ENCODE results near the gene AMHR2. TPM values are rescaled to one million over a fixed set of nuclear protein-coding genes. Genes with fewer than 3 reads are reported as not detected.
A peak's percentile ranks its signal among the peaks of the same experiment; 100 is the strongest.

AMHR2 gene
- polyA plus RNA-seq, 3 donors = not detected

DNA sequence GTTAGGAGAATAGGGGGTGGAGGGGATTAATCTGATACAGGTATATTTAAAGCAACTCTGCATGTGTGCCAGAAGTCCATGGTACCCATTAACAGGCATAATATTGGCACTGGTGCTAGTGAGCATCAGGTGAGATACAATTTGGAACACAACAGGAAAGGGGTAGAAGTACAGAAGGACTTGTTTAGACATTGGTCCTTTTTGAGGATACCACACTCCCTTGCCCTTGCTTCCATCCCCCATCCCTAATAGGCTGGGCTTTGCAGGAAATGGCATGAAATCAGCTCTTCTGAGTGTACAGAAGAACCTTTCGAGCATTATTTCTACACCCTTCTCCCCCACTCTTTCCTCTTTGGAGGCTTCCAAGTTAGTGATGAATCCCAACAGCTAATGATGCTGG lies 44.6 kb downstream of the AMHR2 start:
- H3K9me3 Mint-ChIP-seq = no peaks in the 10 kb centered on the region
- no CpG with 5 or more reads among the region's 1 CpG for WGBS (ENCODE audit: insufficient coverage)
- peaks cover 95% of the 10 kb centered on the region for H4K20me1 ChIP-seq (ENCODE audit: insufficient read depth, low read length)
- peaks cover 86 to 98% of the 10 kb centered on the region in 2 donors for H3K36me3 Mint-ChIP-seq
- peaks cover 96 to 99% of the 10 kb centered on the region in 2 donors for H3K36me3 ChIP-seq (replicated peaks in 1 of 2; ENCODE audit: control insufficient read depth in 1 of 2, insufficient read depth in 2 of 2, low read length in 2 of 2)
- no peak overlapping the region for H3K4me3 ChIP-seq (replicated peaks in 1 of 3; ENCODE audit: low read depth in 2 of 3, low read length in 3 of 3)
- TF ChIP-seq, protein P1, sequence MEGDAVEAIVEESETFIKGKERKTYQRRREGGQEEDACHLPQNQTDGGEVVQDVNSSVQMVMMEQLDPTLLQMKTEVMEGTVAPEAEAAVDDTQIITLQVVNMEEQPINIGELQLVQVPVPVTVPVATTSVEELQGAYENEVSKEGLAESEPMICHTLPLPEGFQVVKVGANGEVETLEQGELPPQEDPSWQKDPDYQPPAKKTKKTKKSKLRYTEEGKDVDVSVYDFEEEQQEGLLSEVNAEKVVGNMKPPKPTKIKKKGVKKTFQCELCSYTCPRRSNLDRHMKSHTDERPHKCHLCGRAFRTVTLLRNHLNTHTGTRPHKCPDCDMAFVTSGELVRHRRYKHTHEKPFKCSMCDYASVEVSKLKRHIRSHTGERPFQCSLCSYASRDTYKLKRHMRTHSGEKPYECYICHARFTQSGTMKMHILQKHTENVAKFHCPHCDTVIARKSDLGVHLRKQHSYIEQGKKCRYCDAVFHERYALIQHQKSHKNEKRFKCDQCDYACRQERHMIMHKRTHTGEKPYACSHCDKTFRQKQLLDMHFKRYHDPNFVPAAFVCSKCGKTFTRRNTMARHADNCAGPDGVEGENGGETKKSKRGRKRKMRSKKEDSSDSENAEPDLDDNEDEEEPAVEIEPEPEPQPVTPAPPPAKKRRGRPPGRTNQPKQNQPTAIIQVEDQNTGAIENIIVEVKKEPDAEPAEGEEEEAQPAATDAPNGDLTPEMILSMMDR (IDR thresholded peaks at IDR 0.05) = no peak
- H3K4me3 Mint-ChIP-seq = no peak overlapping the region
- peaks cover 90% of the 10 kb centered on the region for H3K79me2 ChIP-seq (ENCODE audit: insufficient read depth, low read length)
- H3K27ac ChIP-seq (ENCODE audit: low read depth in 1 of 2, low read length in 2 of 2) = no peak overlapping the region
- no peak overlapping the region for H2AFZ ChIP-seq (ENCODE audit: insufficient read depth, low read depth, low read length, poor library complexity, severe bottlenecking)
- no peaks in the 10 kb centered on the region for H3K27me3 ChIP-seq (ENCODE audit: control insufficient read depth in 2 of 2, insufficient read depth in 2 of 2, low read length in 2 of 2)
- H3K4me1 Mint-ChIP-seq = no peaks in the 10 kb centered on the region
- H3K9me3 ChIP-seq (replicated peaks in 1 of 2; ENCODE audit: control insufficient read depth in 1 of 2, insufficient read depth in 1 of 2, low read length in 2 of 2) = no peaks in the 10 kb centered on the region
- H3K9ac ChIP-seq (ENCODE audit: insufficient read depth, low read length, poor library complexity, severe bottlenecking) = no peak overlapping the region
- H3K27me3 Mint-ChIP-seq (ENCODE audit: low read depth in 3 of 3) = peaks cover 0 to 2% (median 0%) of the 10 kb centered on the region in 3 donors
- no peaks in the 10 kb centered on the region for H3K4me1 ChIP-seq (ENCODE audit: control insufficient read depth in 1 of 2, insufficient read depth in 2 of 2, low read length in 2 of 2)
- no peak overlapping the region for H3K27ac Mint-ChIP-seq
- DNase-seq = no peak
- intact Hi-C loops (cut with micrococcal nuclease) = no loop called here
- no peak overlapping the region for H3K4me2 ChIP-seq (replicated peaks; ENCODE audit: extremely low read depth, low read length, poor library complexity, severe bottlenecking)

DNA sequence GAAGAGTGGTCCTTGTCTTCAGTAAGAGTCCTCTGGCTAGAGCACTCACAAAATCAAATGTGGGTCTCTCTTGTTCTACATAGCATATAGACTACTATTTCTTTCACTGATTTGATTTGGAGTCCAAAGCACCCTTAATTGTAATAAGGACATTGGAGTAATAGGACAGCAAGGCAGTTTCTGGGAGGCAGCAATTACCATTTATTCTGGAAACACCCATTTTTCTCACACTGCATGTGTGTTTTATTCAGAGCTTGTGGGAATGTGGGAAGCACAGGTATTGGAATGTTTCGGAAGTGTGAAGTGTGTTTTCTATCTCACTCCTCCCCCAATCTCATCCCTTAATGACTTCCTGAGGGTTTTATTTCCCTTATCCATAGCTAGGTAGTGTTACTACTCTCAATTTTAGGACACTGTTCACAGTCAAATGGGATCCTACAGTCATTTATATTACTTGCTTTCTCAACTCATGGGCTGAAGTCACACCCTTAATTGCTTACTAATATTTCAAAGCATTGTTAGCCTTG lies 48.5 kb downstream of the AMHR2 start:
- Histone ChIP-seq H4K20me1 (ENCODE audit: insufficient read depth, low read length) (peaks cover 95% of the 10 kb centered on the region), H3K27ac (ENCODE audit: low read depth in 1 of 2, low read length in 2 of 2) (peak overlapping the region in 1 of 2 donors; percentile 26), H3K4me2 (replicated peaks; ENCODE audit: extremely low read depth, low read length, poor library complexity, severe bottlenecking) (no peak overlapping the region), H3K4me1 (ENCODE audit: control insufficient read depth in 1 of 2, insufficient read depth in 2 of 2, low read length in 2 of 2) (no peaks in the 10 kb centered on the region), H3K79me2 (ENCODE audit: insufficient read depth, low read length) (peaks cover 93% of the 10 kb centered on the region), H3K4me3 (replicated peaks in 1 of 3; ENCODE audit: low read depth in 2 of 3, low read length in 3 of 3) (no peak overlapping the region), H3K9me3 (replicated peaks in 1 of 2; ENCODE audit: control insufficient read depth in 1 of 2, insufficient read depth in 1 of 2, low read length in 2 of 2) (no peaks in the 10 kb centered on the region), H3K27me3 (ENCODE audit: control insufficient read depth in 2 of 2, insufficient read depth in 2 of 2, low read length in 2 of 2) (no peaks in the 10 kb centered on the region), H3K36me3 (replicated peaks in 1 of 2; ENCODE audit: control insufficient read depth in 1 of 2, insufficient read depth in 2 of 2, low read length in 2 of 2) (peaks cover 96 to 99% of the 10 kb centered on the region in 2 donors), H3K9ac (ENCODE audit: insufficient read depth, low read length, poor library complexity, severe bottlenecking) (no peak overlapping the region), H2AFZ (ENCODE audit: insufficient read depth, low read depth, low read length, poor library complexity, severe bottlenecking) (no peak overlapping the region)
- Mint-ChIP-seq H3K27ac (peak overlapping the region in 1 of 7 donors; percentile 3), H3K4me1 (no peaks in the 10 kb centered on the region), H3K9me3 (no peaks in the 10 kb centered on the region), H3K36me3 (peaks cover 88 to 99% of the 10 kb centered on the region in 2 donors), H3K4me3 (no peak overlapping the region), H3K27me3 (ENCODE audit: low read depth in 3 of 3) (peaks cover 0 to 2% (median 0%) of the 10 kb centered on the region in 3 donors)
- intact Hi-C loops (cut with micrococcal nuclease) = no loop called here
- TF ChIP-seq, protein P1 (IDR thresholded peaks at IDR 0.05) = no peak
- no CpG with 5 or more reads among the region's 1 CpG for WGBS (ENCODE audit: insufficient coverage)
- DNase-seq = no peak

All from CD14-positive monocyte (primary cell).